Stomach smooth muscle (tissue), 2 donors: ENCODE measurements around the gene KISS1R.

Source experiments
- H3K27ac ChIP-seq: one replicate; pipeline ENCODE4 v1.7.0; 2013; ENCODE audit warnings: mild to moderate bottlenecking, low read length, inconsistent platforms
- H3K27me3 ChIP-seq, 2 donors: one replicate each; pipeline ENCODE4 v1.7.0; 2013; ENCODE audit warnings: low read length in 2 of 2; ENCODE audit not compliant: insufficient read depth in 2 of 2, control insufficient read depth in 1 of 2
- H3K36me3 ChIP-seq, 2 donors: one replicate each; pipeline ENCODE4 v1.7.0; 2013; ENCODE audit warnings: low read length in 2 of 2; ENCODE audit not compliant: control insufficient read depth in 2 of 2, insufficient read depth in 2 of 2
- H3K4me1 ChIP-seq: one replicate; pipeline ENCODE4 v1.7.0; 2013; ENCODE audit warnings: low read length; ENCODE audit not compliant: control insufficient read depth, insufficient read depth
- H3K4me3 ChIP-seq, 2 donors: one replicate each; pipeline ENCODE4 v1.7.0; 2013; ENCODE audit warnings: low read length in 2 of 2
- H3K9ac ChIP-seq, 2 donors: one replicate each; pipeline ENCODE4 v1.7.0; 2013; ENCODE audit warnings: low read length in 2 of 2, mild to moderate bottlenecking in 1 of 2
- H3K9me3 ChIP-seq, 2 donors: one replicate each; pipeline ENCODE4 v1.7.0; 2013; ENCODE audit warnings: low read length in 2 of 2; ENCODE audit not compliant: control insufficient read depth in 2 of 2
- donor health status: healthy.
- donor health status: Pancreatic carcinoma.

KISS1R gene

GRCh38 chr19:942133-942645 lies 25.1 kb downstream of the KISS1R start:
- peaks cover 0 to 3% of the 10 kb centered on the region in 2 donors for H3K36me3 ChIP-seq
- H3K9me3 ChIP-seq: no peaks in the 10 kb centered on the region
- no peak overlapping the region for H3K9ac ChIP-seq
- H3K4me1 ChIP-seq: peaks cover 19% of the 10 kb centered on the region
- H3K27me3 ChIP-seq: no peaks in the 10 kb centered on the region
- H3K4me3 ChIP-seq: no peak overlapping the region
- H3K27ac ChIP-seq: no peak overlapping the region

DNA sequence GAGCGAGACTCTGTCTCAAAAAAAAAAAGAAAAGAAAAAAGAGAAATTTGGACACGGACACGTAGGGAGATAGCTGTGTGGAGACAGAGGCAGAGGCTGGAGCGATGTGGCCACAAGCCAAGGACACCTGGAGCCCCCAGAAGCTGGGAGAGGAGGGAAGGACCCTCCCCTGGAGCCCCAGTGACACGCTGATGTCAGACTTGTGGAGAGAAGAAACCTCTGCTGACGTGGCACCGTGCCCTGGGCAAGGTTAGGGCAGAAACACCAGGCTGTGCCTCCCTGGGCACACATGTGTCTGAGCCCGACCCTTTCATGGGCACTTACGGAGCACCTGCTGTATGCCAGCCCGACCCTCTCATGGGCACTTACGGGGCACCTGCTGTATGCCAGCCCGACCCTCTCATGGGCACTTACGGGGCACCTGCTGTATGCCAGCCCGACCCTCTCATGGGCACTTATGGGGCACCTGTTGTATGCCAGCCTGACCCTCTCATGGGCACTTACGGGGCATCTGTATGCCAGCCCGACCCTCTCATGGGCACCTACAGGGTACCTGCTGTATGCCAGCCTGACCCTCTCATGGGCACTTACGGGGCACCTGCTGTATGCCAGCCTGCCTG lies 26.5 kb downstream of the KISS1R start:
- Histone ChIP-seq H3K4me3 (no peak overlapping the region), H3K27ac (no peak overlapping the region), H3K4me1 (peaks cover 19% of the 10 kb centered on the region), H3K9me3 (no peaks in the 10 kb centered on the region), H3K9ac (no peak overlapping the region), H3K27me3 (no peaks in the 10 kb centered on the region), H3K36me3 (peaks cover 0 to 3% of the 10 kb centered on the region in 2 donors)

- Histone ChIP-seq H3K27me3 (no peaks in the 10 kb centered on the region), H3K4me3 (no peak overlapping the region), H3K4me1 (peaks cover 19% of the 10 kb centered on the region), H3K36me3 (peaks cover 0 to 3% of the 10 kb centered on the region in 2 donors), H3K9me3 (no peaks in the 10 kb centered on the region), H3K27ac (no peak overlapping the region), H3K9ac (no peak overlapping the region)
Observed at GRCh38 chr19:944171-944567, 27.0 kb downstream of the KISS1R start.

DNA sequence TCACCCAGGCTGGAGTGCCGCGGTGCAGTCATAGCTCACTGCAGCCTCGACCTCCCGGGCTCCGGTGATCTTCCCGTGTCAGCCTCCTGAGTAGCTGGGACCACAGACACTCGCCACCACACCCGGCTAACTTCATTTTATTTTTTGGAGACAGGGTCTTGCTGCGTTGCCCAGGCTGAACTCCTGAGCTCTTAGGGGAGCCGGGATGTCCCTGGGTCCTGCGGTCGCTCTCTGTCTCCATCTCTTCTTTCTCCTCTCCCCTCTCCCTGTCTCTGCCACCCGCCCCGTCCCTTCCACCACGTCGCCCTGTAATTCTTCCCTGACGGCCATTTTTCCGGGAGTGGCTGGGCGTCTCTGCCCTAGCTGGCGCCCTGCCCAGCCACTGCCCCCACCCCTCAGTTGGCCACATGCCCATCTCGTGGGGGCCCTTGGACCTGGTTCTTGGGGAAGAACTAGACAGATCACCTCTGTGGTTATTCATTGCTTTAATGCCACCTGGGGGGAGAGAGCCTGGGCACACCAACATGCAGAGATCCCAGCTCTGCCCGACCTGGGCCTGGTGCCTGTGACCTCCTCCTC lies 27.6 kb downstream of the KISS1R start:
- H3K9me3 ChIP-seq: no peaks in the 10 kb centered on the region
- no peak overlapping the region for H3K9ac ChIP-seq
- no peaks in the 10 kb centered on the region for H3K27me3 ChIP-seq
- no peak overlapping the region for H3K27ac ChIP-seq
- H3K36me3 ChIP-seq: peaks cover 0 to 3% of the 10 kb centered on the region in 2 donors
- no peak overlapping the region for H3K4me3 ChIP-seq
- H3K4me1 ChIP-seq: peaks cover 19% of the 10 kb centered on the region

DNA sequence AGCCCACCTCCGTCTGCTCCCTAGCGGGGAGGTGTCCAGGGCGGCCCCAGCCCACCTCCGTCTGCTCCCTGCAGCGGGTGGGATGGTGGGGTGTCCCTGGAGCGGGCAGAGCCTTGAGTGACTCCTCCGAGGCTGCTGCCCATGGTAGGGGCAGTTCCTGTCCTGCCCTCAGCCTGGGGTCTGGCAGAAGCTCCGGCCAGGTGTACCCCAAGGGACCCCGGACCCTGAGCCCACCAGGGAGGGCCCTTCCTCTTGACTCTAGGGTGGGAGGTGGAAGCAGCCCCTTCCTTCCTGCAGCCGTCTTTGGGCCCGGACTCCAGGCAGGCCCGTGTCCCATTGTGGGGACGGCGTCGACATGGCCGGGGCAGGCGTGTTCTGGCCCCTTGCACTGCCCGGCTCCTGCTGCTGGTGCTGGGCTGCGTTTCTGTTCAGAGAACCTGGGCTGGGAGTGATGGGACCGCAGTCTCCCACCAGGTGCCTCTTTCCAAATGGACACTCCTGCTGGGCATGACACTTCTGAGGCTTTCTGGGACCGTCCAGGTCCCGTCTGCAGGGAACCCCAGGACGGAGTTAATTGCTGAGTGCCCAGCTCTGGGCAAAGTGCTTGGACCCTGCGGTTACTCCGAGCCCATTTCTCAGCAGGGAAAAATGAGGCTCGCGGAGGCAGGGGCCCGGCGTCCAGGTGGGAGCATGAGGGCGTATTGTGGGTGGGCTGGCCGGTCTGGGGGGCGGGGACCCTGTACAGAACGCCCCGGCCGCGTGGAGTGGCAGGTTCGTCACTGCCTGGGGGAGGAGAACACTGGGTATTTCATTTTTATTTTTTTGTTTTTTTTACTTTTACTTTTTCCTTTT lies 28.5 kb downstream of the KISS1R start:
- Histone ChIP-seq H3K27ac (no peak overlapping the region), H3K27me3 (no peaks in the 10 kb centered on the region), H3K4me1 (peaks cover 14% of the 10 kb centered on the region), H3K9ac (no peak overlapping the region), H3K9me3 (no peaks in the 10 kb centered on the region), H3K4me3 (no peak overlapping the region), H3K36me3 (peaks cover 0 to 3% of the 10 kb centered on the region in 2 donors)

DNA sequence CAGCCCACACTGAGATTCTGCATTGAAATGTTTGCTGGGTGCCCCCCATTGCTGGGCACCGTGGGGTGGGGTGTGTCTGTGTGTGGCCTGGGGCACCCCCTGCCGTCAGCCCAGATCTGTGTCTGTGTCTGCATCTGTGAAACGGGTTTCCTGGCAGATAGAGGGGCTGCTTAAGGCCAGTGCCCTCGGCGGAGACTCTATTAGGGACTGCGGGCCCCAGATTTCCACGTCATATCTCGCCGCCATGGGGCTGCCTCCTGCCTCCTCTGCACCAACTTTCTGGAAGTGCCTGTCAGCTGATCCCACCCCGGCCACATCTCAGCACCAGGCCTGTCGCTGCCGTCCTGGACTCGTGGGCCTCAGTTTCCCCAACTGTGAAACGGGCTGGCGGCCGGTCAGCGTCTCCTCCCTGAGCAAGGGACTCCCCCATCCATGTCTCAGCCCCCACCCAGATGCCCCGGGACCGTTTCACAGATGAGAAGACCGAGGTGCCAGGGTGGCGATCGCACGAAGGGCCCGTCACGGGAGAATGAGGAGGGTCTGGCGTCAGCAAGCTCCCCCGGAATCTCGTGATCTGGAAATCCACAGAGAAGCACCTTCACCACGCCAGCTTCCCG lies 30.1 kb downstream of the KISS1R start:
- Histone ChIP-seq H3K27me3 (no peaks in the 10 kb centered on the region), H3K9ac (no peak overlapping the region), H3K4me3 (no peak overlapping the region), H3K9me3 (no peaks in the 10 kb centered on the region), H3K4me1 (peaks cover 2% of the 10 kb centered on the region), H3K36me3 (peaks cover 0 to 3% of the 10 kb centered on the region in 2 donors), H3K27ac (no peak overlapping the region)

DNA sequence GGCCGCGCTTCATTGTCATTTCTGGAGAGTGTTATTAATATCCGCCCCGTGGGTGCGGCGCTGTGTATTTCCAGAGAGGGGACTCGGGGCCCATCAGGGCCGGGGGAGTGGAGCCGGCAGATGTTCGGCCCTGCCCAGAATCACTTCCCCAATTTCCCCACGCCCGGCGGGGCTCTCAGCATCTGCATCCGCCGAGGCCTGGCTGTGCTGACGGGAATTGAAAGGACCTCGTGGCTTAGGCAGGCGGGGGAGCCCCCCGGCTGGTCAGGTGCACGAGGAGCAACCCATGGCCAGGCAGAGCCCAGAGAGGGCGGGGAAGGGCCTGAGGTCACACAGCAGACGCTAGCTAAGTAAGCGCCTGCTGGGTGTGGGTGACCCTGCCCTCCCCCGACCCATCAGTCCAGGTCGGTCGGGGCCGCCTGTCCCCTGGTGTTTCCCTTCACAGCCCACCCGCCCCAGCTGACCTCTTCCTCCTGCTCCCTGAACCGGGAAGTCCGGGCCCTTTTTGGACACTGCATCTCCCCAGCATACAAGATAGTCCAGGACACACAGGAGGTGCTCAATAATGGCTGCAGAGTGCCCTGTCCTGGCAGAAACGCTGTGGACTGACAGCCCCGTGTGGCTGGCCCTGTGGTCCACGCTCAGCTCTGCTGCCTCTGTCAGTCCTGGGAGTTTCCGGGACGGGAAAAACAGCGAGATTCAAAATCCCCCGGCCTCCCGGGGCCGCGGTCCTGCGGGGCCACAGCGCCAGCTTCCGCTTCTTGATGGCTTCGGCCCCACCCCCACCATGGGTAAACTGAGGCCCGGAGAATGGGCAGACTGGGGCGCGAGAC lies 30.8 kb downstream of the KISS1R start:
- Histone ChIP-seq H3K36me3 (no peaks in the 10 kb centered on the region), H3K27ac (no peak overlapping the region), H3K4me1 (peaks cover 2% of the 10 kb centered on the region), H3K27me3 (no peaks in the 10 kb centered on the region), H3K9me3 (no peaks in the 10 kb centered on the region), H3K9ac (no peak overlapping the region), H3K4me3 (no peak overlapping the region)

- Histone ChIP-seq H3K27ac (no peak overlapping the region), H3K36me3 (no peaks in the 10 kb centered on the region), H3K9ac (no peak overlapping the region), H3K4me1 (peaks cover 4% of the 10 kb centered on the region), H3K27me3 (no peaks in the 10 kb centered on the region), H3K4me3 (no peak overlapping the region), H3K9me3 (no peaks in the 10 kb centered on the region)
Observed at GRCh38 chr19:948842-949496, 31.8 kb downstream of the KISS1R start.

GRCh38 chr19:950352-951066 lies 33.4 kb downstream of the KISS1R start:
- no peak overlapping the region for H3K4me3 ChIP-seq
- no peaks in the 10 kb centered on the region for H3K9me3 ChIP-seq
- H3K27me3 ChIP-seq: no peaks in the 10 kb centered on the region
- H3K4me1 ChIP-seq: peaks cover 4% of the 10 kb centered on the region
- H3K9ac ChIP-seq: no peak overlapping the region
- no peak overlapping the region for H3K27ac ChIP-seq
- H3K36me3 ChIP-seq: no peaks in the 10 kb centered on the region
